Activated CD4-positive, alpha-beta T cell treated with anti-CD3 and anti-CD28 coated beads for 36 hours (primary cell): ENCODE data around the gene CCDC188. TPM values are rescaled to one million over a fixed set of nuclear protein-coding genes. Genes with fewer than 3 reads are reported as not detected.

ENCODE experiments used
- ATAC-seq: fragments of 200-7000 bp; cut with Tn5 transposase; one replicate; pipeline ENCODE4 v1.10.0; 2021; ENCODE audit warnings: mild to moderate bottlenecking, moderate library complexity
- CTCF ChIA-PET: fragments of 350-600 bp; sonication (Branson Sonifier 250); formaldehyde crosslinking; loops from one replicate; lab custom pipeline; 2021; ENCODE audit warnings: antibody characterized with exemption; lab: Charles Lee
- POLR2A ChIA-PET: fragments of 350-600 bp; sonication (Branson Sonifier 250); formaldehyde crosslinking; loops from one replicate; lab custom pipeline; 2021; ENCODE audit warnings: antibody characterized with exemption, inconsistent platforms; lab: Charles Lee
- DNase-seq: peaks from one replicate; pipeline ENCODE4 v3.0.0-alpha.2; 2020
- H3K27ac Mint-ChIP-seq: one replicate; pipeline ENCODE4 v1.8.0; 2021; ENCODE audit warnings: mixed read lengths
- H3K27me3 Mint-ChIP-seq: one replicate; pipeline ENCODE4 v1.8.0; 2021; ENCODE audit warnings: mixed read lengths
- H3K36me3 Mint-ChIP-seq: one replicate; pipeline ENCODE4 v1.8.0; 2021; ENCODE audit warnings: low read depth, mixed read lengths
- H3K4me1 Mint-ChIP-seq: one replicate; pipeline ENCODE4 v1.8.0; 2021; ENCODE audit warnings: mixed read lengths
- H3K4me3 Mint-ChIP-seq: one replicate; pipeline ENCODE4 v1.8.0; 2021; ENCODE audit warnings: mild to moderate bottlenecking, moderate library complexity, mixed read lengths
- H3K9me3 Mint-ChIP-seq: one replicate; pipeline ENCODE4 v1.8.0; 2021; ENCODE audit warnings: low read depth, mixed read lengths
- intact Hi-C, 2 experiments: fragments of 100-400 bp; cut with DNase I in 1 of 2; cut with micrococcal nuclease in 1 of 2; formaldehyde crosslinking; loops; one replicate each; pipeline versions ENCODE4 v1.14.2 to v1.15.1; 2022 to 2024; cut with DNase I, micrococcal nuclease
- total RNA-seq, 2 experiments: library from RNA; stranded (reverse); gene quantifications; one replicate each; pipeline ENCODE4 v1.2.3, GENCODE V29; 2021

Gene CCDC188
- total RNA-seq, 2 experiments from 2014 or later = not detected

- Mint-ChIP-seq H3K27me3 (no peaks in the 10 kb centered on the region), H3K4me3 (no peak overlapping the region), H3K9me3 (no peaks in the 10 kb centered on the region), H3K4me1 (no peaks in the 10 kb centered on the region), H3K36me3 (no peaks in the 10 kb centered on the region), H3K27ac (no peak overlapping the region)
- intact Hi-C loops = no loop called here
- no peak for ATAC-seq
- POLR2A ChIA-PET = no interaction called here
- no peak for DNase-seq
- CTCF ChIA-PET = no interaction called here
Measured at GRCh38 chr22:20174785-20175596, 24.1 kb upstream of the CCDC188 start.

GRCh38 chr22:20173772-20174171 lies 22.9 kb upstream of the CCDC188 start:
- no peak for ATAC-seq
- CTCF ChIA-PET = no interaction called here
- Mint-ChIP-seq H3K27me3 (no peaks in the 10 kb centered on the region), H3K9me3 (no peaks in the 10 kb centered on the region), H3K4me3 (no peak overlapping the region), H3K36me3 (no peaks in the 10 kb centered on the region), H3K4me1 (no peaks in the 10 kb centered on the region), H3K27ac (no peak overlapping the region)
- intact Hi-C loops = no loop called here
- POLR2A ChIA-PET = no interaction called here
- DNase-seq = no peak

GRCh38 chr22:20173246-20173645 lies 22.4 kb upstream of the CCDC188 start:
- ChIA-PET CTCF (no interaction called here), POLR2A (no interaction called here)
- Mint-ChIP-seq H3K4me3 (no peak overlapping the region), H3K27me3 (no peaks in the 10 kb centered on the region), H3K36me3 (no peaks in the 10 kb centered on the region), H3K4me1 (no peaks in the 10 kb centered on the region), H3K9me3 (no peaks in the 10 kb centered on the region), H3K27ac (no peak overlapping the region)
- DNase-seq = no peak
- ATAC-seq = no peak
- intact Hi-C loops = no loop called here

GRCh38 chr22:20172141-20172613 lies 21.3 kb upstream of the CCDC188 start:
- Mint-ChIP-seq H3K4me3 (no peak overlapping the region), H3K36me3 (no peaks in the 10 kb centered on the region), H3K27me3 (no peaks in the 10 kb centered on the region), H3K9me3 (no peaks in the 10 kb centered on the region), H3K4me1 (no peaks in the 10 kb centered on the region), H3K27ac (no peak overlapping the region)
- no peak for ATAC-seq
- ChIA-PET POLR2A (no interaction called here), CTCF (no interaction called here)
- no peak for DNase-seq
- intact Hi-C loops = no loop called here

GRCh38 chr22:20171288-20172140 lies 20.7 kb upstream of the CCDC188 start:
- POLR2A ChIA-PET = no interaction called here
- CTCF ChIA-PET = no interaction called here

GRCh38 chr22:20170170-20170569 lies 19.3 kb upstream of the CCDC188 start:
- CTCF ChIA-PET = no interaction called here

More at GRCh38 chr22:20171288-20172140, 20.7 kb upstream of the CCDC188 start:
- no peak overlapping the region for H3K4me3 Mint-ChIP-seq
- DNase-seq = no peak
- no peaks in the 10 kb centered on the region for H3K27me3 Mint-ChIP-seq
- no peak overlapping the region for H3K27ac Mint-ChIP-seq
- no peaks in the 10 kb centered on the region for H3K9me3 Mint-ChIP-seq
- no peaks in the 10 kb centered on the region for H3K36me3 Mint-ChIP-seq
- no peaks in the 10 kb centered on the region for H3K4me1 Mint-ChIP-seq
- intact Hi-C loops = no loop called here
- ATAC-seq = no peak

GRCh38 chr22:20169253-20169822 lies 18.5 kb upstream of the CCDC188 start:
- Mint-ChIP-seq H3K9me3 (peaks cover under 1% of the 10 kb centered on the region), H3K27me3 (no peaks in the 10 kb centered on the region), H3K4me3 (no peak overlapping the region), H3K27ac (no peak overlapping the region), H3K36me3 (no peaks in the 10 kb centered on the region), H3K4me1 (no peaks in the 10 kb centered on the region)
- intact Hi-C loops = no loop called here
- DNase-seq = no peak
- POLR2A ChIA-PET = no interaction called here
- CTCF ChIA-PET = no interaction called here
- ATAC-seq = no peak

More at GRCh38 chr22:20170170-20170569, 19.3 kb upstream of the CCDC188 start:
- ATAC-seq (no peak), DNase-seq (no peak)
- no peaks in the 10 kb centered on the region for H3K36me3 Mint-ChIP-seq
- intact Hi-C loops = no loop called here
- H3K4me3 Mint-ChIP-seq = no peak overlapping the region
- H3K27me3 Mint-ChIP-seq = no peaks in the 10 kb centered on the region
- no peaks in the 10 kb centered on the region for H3K9me3 Mint-ChIP-seq
- POLR2A ChIA-PET = no interaction called here
- H3K4me1 Mint-ChIP-seq = no peaks in the 10 kb centered on the region
- no peak overlapping the region for H3K27ac Mint-ChIP-seq

- intact Hi-C loops = no loop called here
- Mint-ChIP-seq H3K27me3 (no peaks in the 10 kb centered on the region), H3K4me1 (no peaks in the 10 kb centered on the region), H3K27ac (no peak overlapping the region), H3K9me3 (peaks cover 2% of the 10 kb centered on the region), H3K36me3 (no peaks in the 10 kb centered on the region), H3K4me3 (no peak overlapping the region)
- ATAC-seq = no peak
- ChIA-PET CTCF (no interaction called here), POLR2A (no interaction called here)
- no peak for DNase-seq
Measured at GRCh38 chr22:20167643-20168322, 16.9 kb upstream of the CCDC188 start.

- no peak for DNase-seq
- intact Hi-C loops = no loop called here
- Mint-ChIP-seq H3K4me1 (no peaks in the 10 kb centered on the region), H3K36me3 (no peaks in the 10 kb centered on the region), H3K27ac (no peak overlapping the region), H3K27me3 (no peaks in the 10 kb centered on the region), H3K9me3 (peaks cover 2% of the 10 kb centered on the region), H3K4me3 (no peak overlapping the region)
- ATAC-seq = no peak
- ChIA-PET CTCF (no interaction called here), POLR2A (no interaction called here)
Measured at GRCh38 chr22:20166703-20167102, 15.8 kb upstream of the CCDC188 start.

GRCh38 chr22:20165913-20166312 lies 15.1 kb upstream of the CCDC188 start:
- Mint-ChIP-seq H3K4me3 (no peak overlapping the region), H3K27me3 (no peaks in the 10 kb centered on the region), H3K9me3 (peaks cover 2% of the 10 kb centered on the region), H3K36me3 (no peaks in the 10 kb centered on the region), H3K4me1 (no peaks in the 10 kb centered on the region), H3K27ac (no peak overlapping the region)
- CTCF ChIA-PET = no interaction called here
- ATAC-seq (no peak), DNase-seq (no peak)
- POLR2A ChIA-PET = no interaction called here
- intact Hi-C loops = no loop called here

- Mint-ChIP-seq H3K9me3 (peaks cover 2% of the 10 kb centered on the region), H3K27me3 (no peaks in the 10 kb centered on the region), H3K4me3 (no peak overlapping the region), H3K4me1 (no peaks in the 10 kb centered on the region), H3K27ac (no peak overlapping the region), H3K36me3 (no peaks in the 10 kb centered on the region)
- ATAC-seq = no peak
- CTCF ChIA-PET = interaction anchor here (0.6 kb wide), 1 partner anchor 697 kb away, joined by 3 read pairs; no protein-coding TSS in a partner anchor
- POLR2A ChIA-PET = no interaction called here
- no peak for DNase-seq
- intact Hi-C loops = no loop called here
Measured at GRCh38 chr22:20165421-20165820, 14.6 kb upstream of the CCDC188 start.
